HG03175 (cell line): ENCODE data around the gene FOXJ2.
A peak's percentile ranks its signal among the peaks of the same experiment; 100 is the strongest.
"Not testable (repeated sequence)": the region's sequence is repeated elsewhere in the genome, so short reads cannot be mapped to it uniquely, and the experiment has no call there.

Source experiments
- ATAC-seq: cut with Tn5 transposase; IDR thresholded peaks from one replicate; pipeline ENCODE4 v1.9.1; 2021; ENCODE audit warnings: mild to moderate bottlenecking, moderate library complexity; ENCODE audit not compliant: unreplicated experiment

Gene FOXJ2

GRCh38 chr12:8058506-8058905 is 26.0 kb downstream of the FOXJ2 start:
- no peak for ATAC-seq

GRCh38 chr12:8064131-8064530 is 31.6 kb downstream of the FOXJ2 start:
- no peak for ATAC-seq

- peak; percentile 63 for ATAC-seq
These were observed 33.6 kb downstream of the FOXJ2 start, which contains the start of gene C3AR1 for GRCh38 chr12:8065991-8066594. Gene C3AR1 (minus strand): TSS chr12:8066359. CDS start chr12:8060185, 6,174 bp downstream.

- no peak for ATAC-seq
These were observed 37.1 kb downstream of the FOXJ2 start for GRCh38 chr12:8069582-8069981.

GRCh38 chr12:8071820-8072219 is 39.3 kb downstream of the FOXJ2 start:
- not testable (repeated sequence) for ATAC-seq

- ATAC-seq = no peak
These were observed 43.4 kb downstream of the FOXJ2 start for GRCh38 chr12:8075935-8076334.

GRCh38 chr12:8076366-8076765 is 43.9 kb downstream of the FOXJ2 start:
- no peak for ATAC-seq

GRCh38 chr12:8077207-8077606 is 44.7 kb downstream of the FOXJ2 start:
- no peak for ATAC-seq

GRCh38 chr12:8078398-8078797 is 45.9 kb downstream of the FOXJ2 start:
- ATAC-seq = no peak

- ATAC-seq = no peak
These were observed 46.4 kb downstream of the FOXJ2 start for GRCh38 chr12:8078916-8079315.

GRCh38 chr12:8080120-8080519 is 47.6 kb downstream of the FOXJ2 start:
- no peak for ATAC-seq

GRCh38 chr12:8081251-8081920 is 48.9 kb downstream of the FOXJ2 start:
- no peak for ATAC-seq

GRCh38 chr12:8082808-8083100 is 50.2 kb downstream of the FOXJ2 start:
- no peak for ATAC-seq

- ATAC-seq = not testable (repeated sequence)
These were observed 51.8 kb downstream of the FOXJ2 start for GRCh38 chr12:8084351-8084750.

- no peak for ATAC-seq
These were observed 55.1 kb downstream of the FOXJ2 start for GRCh38 chr12:8087666-8088065.

GRCh38 chr12:8088574-8088973 is 56.1 kb downstream of the FOXJ2 start:
- ATAC-seq = peak; percentile 79

GRCh38 chr12:8089277-8089676 is 56.8 kb downstream of the FOXJ2 start:
- ATAC-seq = not testable (repeated sequence)

GRCh38 chr12:8089716-8090115 is 57.2 kb downstream of the FOXJ2 start:
- no peak for ATAC-seq

GRCh38 chr12:8093291-8093690 is 60.8 kb downstream of the FOXJ2 start:
- ATAC-seq = no peak

GRCh38 chr12:8096281-8096915 is 63.9 kb downstream of the FOXJ2 start:
- ATAC-seq = no peak

- ATAC-seq = no peak
These were observed 66.7 kb downstream of the FOXJ2 start for GRCh38 chr12:8099235-8099634.
